Measurements from ENCODE around the gene LHFPL4.

GRCh38 chr3:9536212-9536611, 17.4 kb downstream of the LHFPL4 start:
- TF ChIP-seq CTCF (conservative IDR thresholded peaks at IDR 0.05) (no peak), ZFX (IDR thresholded peaks at IDR 0.05) (no peak)
